ENCODE data around the gene STXBP4.

DNA sequence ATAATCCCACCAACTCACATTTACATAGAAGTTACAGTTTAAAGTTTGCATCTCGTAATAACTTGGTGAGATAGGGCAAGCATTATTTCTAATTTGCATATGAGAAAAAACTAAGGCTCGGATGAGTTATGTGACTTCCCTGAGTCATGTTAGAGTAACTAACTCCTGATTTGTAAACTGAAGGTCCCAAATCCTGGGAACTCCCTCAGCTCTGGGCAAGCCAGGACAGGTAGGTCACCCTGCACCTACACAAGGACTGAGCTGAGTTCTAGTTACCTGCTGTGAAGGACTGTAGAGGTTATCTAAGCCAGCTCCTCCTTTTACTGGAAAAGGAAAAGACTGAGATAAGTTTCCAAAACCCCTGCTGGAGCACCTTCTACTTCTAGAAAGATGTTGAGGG, 204.0 kb downstream of the STXBP4 start:
- no peak for TF ChIP-seq POLR2A (IDR thresholded peaks at IDR 0.05; ENCODE audit: low read depth, low read length)
- TF ChIP-seq EZH2 (IDR thresholded peaks at IDR 0.05; ENCODE audit: borderline replicate concordance, low read depth, low read length, severe bottlenecking), result no peak
- TF ChIP-seq, protein P1, sequence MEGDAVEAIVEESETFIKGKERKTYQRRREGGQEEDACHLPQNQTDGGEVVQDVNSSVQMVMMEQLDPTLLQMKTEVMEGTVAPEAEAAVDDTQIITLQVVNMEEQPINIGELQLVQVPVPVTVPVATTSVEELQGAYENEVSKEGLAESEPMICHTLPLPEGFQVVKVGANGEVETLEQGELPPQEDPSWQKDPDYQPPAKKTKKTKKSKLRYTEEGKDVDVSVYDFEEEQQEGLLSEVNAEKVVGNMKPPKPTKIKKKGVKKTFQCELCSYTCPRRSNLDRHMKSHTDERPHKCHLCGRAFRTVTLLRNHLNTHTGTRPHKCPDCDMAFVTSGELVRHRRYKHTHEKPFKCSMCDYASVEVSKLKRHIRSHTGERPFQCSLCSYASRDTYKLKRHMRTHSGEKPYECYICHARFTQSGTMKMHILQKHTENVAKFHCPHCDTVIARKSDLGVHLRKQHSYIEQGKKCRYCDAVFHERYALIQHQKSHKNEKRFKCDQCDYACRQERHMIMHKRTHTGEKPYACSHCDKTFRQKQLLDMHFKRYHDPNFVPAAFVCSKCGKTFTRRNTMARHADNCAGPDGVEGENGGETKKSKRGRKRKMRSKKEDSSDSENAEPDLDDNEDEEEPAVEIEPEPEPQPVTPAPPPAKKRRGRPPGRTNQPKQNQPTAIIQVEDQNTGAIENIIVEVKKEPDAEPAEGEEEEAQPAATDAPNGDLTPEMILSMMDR (IDR thresholded peaks at IDR 0.05; ENCODE audit: extremely low read depth in 1 of 2, insufficient read depth in 1 of 2, low read depth in 1 of 2, low read length in 2 of 2), result no peak
- no peak for TF ChIP-seq JUN (IDR thresholded peaks at IDR 0.05; ENCODE audit: borderline replicate concordance, insufficient read depth, insufficient read length, low read depth)
- TF ChIP-seq, protein P2, sequence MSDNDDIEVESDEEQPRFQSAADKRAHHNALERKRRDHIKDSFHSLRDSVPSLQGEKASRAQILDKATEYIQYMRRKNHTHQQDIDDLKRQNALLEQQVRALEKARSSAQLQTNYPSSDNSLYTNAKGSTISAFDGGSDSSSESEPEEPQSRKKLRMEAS (IDR thresholded peaks at IDR 0.05; ENCODE audit: insufficient read depth, insufficient read length), result no peak
- TF ChIP-seq FOS (IDR thresholded peaks at IDR 0.05; ENCODE audit: borderline replicate concordance, insufficient read depth, low read length), result no peak
- no peak for TF ChIP-seq POLR2AphosphoS5 (IDR thresholded peaks at IDR 0.05; ENCODE audit: insufficient read depth, low read depth, low read length)
